SK-N-SH (cell line): ENCODE data around the gene ABHD12. TPM values are rescaled to one million over a fixed set of nuclear protein-coding genes. Genes with fewer than 3 reads are reported as not detected.

Source experiments
- CTCF ChIA-PET: fragments of 300-600, 350-600 bp; formaldehyde crosslinking; extraction: SDS; loops from one replicate; lab custom pipeline; 2021; lab: Yijun Ruan, JAX
- POLR2A ChIA-PET: fragments of 350-600 bp; sonication (Branson Sonifier 250); formaldehyde crosslinking; extraction: SDS; loops from one replicate; lab custom pipeline; 2020; ENCODE audit warnings: antibody characterized with exemption, inconsistent platforms; lab: Yijun Ruan, JAX
- DNase-seq: peaks from one replicate; pipeline ENCODE4 v3.0.0; 2012
- H2AFZ ChIP-seq: fragments of 200-600 bp; sonication (generic); 2 replicates; pipeline ENCODE4 v1.8.1; 2016; ENCODE audit warnings: antibody characterized with exemption, mild to moderate bottlenecking, low read depth
- H3F3A ChIP-seq: fragments of 200-600 bp; sonication (generic); replicated peaks from 2 replicates; pipeline ENCODE3; 2016; ENCODE audit warnings: antibody characterized with exemption, mild to moderate bottlenecking; ENCODE audit not compliant: insufficient read depth
- H3K27ac ChIP-seq, 2 experiments: fragments of 200-500 bp in 1 of 2; fragments of 200-600 bp in 1 of 2; sonication (Bioruptor generic) in 1 of 2; sonication (generic), shearing (Covaris generic) in 1 of 2; 2 replicates each; pipeline versions ENCODE4 v1.5.1 to v1.6.1; 2014 to 2016; ENCODE audit warnings: low read depth in 2 of 2, inconsistent platforms in 1 of 2, low read length in 1 of 2, mild to moderate bottlenecking in 1 of 2, mixed read lengths in 1 of 2
- H3K27me3 ChIP-seq: fragments of 200-600 bp; sonication (generic), shearing (Covaris generic); 2 replicates; pipeline ENCODE4 v1.6.1; 2016; ENCODE audit warnings: mixed run types; ENCODE audit not compliant: insufficient read depth
- H3K36me3 ChIP-seq, 2 experiments: fragments of 200-500 bp in 1 of 2; fragments of 200-600 bp in 1 of 2; sonication (Bioruptor generic) in 1 of 2; sonication (generic) in 1 of 2; replicated peaks in 1 of 2; 2 replicates each; pipeline versions ENCODE3 to v1.5.1; 2014 to 2016; ENCODE audit warnings: low read length in 1 of 2, mild to moderate bottlenecking in 1 of 2; ENCODE audit not compliant: insufficient read depth in 2 of 2, control insufficient read depth in 1 of 2
- H3K4me1 ChIP-seq, 2 experiments: fragments of 200-500 bp in 1 of 2; fragments of 200-600 bp in 1 of 2; sonication (Bioruptor generic) in 1 of 2; sonication (generic), shearing (Covaris generic) in 1 of 2; 2 replicates each; pipeline versions ENCODE4 v1.5.1 to v1.6.1; 2014 to 2016; ENCODE audit warnings: low read depth in 1 of 2, low read length in 1 of 2, mixed run types in 1 of 2; ENCODE audit not compliant: insufficient read depth in 2 of 2, control insufficient read depth in 1 of 2
- H3K4me2 ChIP-seq: fragments of 200-600 bp; sonication (generic), shearing (Covaris generic); 2 replicates; pipeline ENCODE4 v1.6.1; 2017; ENCODE audit warnings: mixed run types
- H3K4me3 ChIP-seq, 2 experiments: fragments of 200-500 bp in 1 of 2; fragments of 200-600 bp in 1 of 2; sonication (Bioruptor generic) in 1 of 2; sonication (generic), shearing (Covaris generic) in 1 of 2; 2 replicates each; pipeline versions ENCODE4 v1.5.1 to v1.8.1; 2014 to 2016; ENCODE audit warnings: low read depth in 2 of 2, inconsistent platforms in 1 of 2, low read length in 1 of 2, mild to moderate bottlenecking in 1 of 2, mixed read lengths in 1 of 2, moderate library complexity in 1 of 2
- H3K79me2 ChIP-seq: fragments of 200-600 bp; sonication (generic); 2 replicates; pipeline ENCODE4 v1.8.1; 2017; ENCODE audit warnings: mild to moderate bottlenecking; ENCODE audit not compliant: insufficient read depth
- H3K9ac ChIP-seq: fragments of 200-600 bp; sonication (generic); 2 replicates; pipeline ENCODE4 v1.6.1; 2017; ENCODE audit warnings: mixed run types
- H3K9me2 ChIP-seq: fragments of 200-600 bp; sonication (generic); 2 replicates; pipeline ENCODE4 v1.6.1; 2017; ENCODE audit warnings: mixed run types
- H3K9me3 ChIP-seq: fragments of 200-600 bp; sonication (generic); 2 replicates; pipeline ENCODE4 v1.6.1; 2017; ENCODE audit warnings: mixed run types, mild to moderate bottlenecking, moderate library complexity
- H4K20me1 ChIP-seq: fragments of 200-600 bp; sonication (generic); 2 replicates; pipeline ENCODE4 v1.6.1; 2017; ENCODE audit warnings: mild to moderate bottlenecking, mixed run types; ENCODE audit not compliant: insufficient read depth
- CHD2 ChIP-seq: fragments of 150-350 bp; IDR thresholded peaks from 2 replicates; pipeline ENCODE4 v1.6.1; 2018; ENCODE audit warnings: low read length; ENCODE audit not compliant: partially characterized antibody
- EP300 ChIP-seq, 2 experiments: IDR thresholded peaks; 2 replicates each; pipeline versions ENCODE4 v1.4.0 to v1.6.1; 2012; ENCODE audit warnings: borderline replicate concordance in 1 of 2, low read depth in 1 of 2, low read length in 1 of 2
- EZH2phosphoT487 ChIP-seq: fragments of 200-600 bp; sonication (generic); IDR thresholded peaks from 2 replicates; pipeline ENCODE4 v1.6.1; 2017; ENCODE audit warnings: low read depth, mixed run types, mild to moderate bottlenecking, antibody characterized with exemption, moderate library complexity, borderline replicate concordance
- FOSL2 ChIP-seq: IDR thresholded peaks from 2 replicates; pipeline ENCODE4 v1.4.0; 2012; ENCODE audit warnings: low read depth, mild to moderate bottlenecking, moderate library complexity, borderline replicate concordance
- FOXM1 ChIP-seq: IDR thresholded peaks from 2 replicates; pipeline ENCODE4 v1.4.0; 2012; ENCODE audit warnings: low read depth, mild to moderate bottlenecking
- GATA2 ChIP-seq: sonication (generic); formaldehyde crosslinking; IDR thresholded peaks from 2 replicates; pipeline ENCODE4 v1.5.0; 2020; ENCODE audit warnings: mild to moderate bottlenecking, missing genetic modification reagents
- JUND ChIP-seq: IDR thresholded peaks from 2 replicates; pipeline ENCODE4 v1.4.0; 2012
- NFIC ChIP-seq: IDR thresholded peaks from 2 replicates; pipeline ENCODE4 v1.4.0; 2012; ENCODE audit warnings: borderline replicate concordance
- NRF1 ChIP-seq: IDR thresholded peaks from 2 replicates; pipeline ENCODE4 v1.6.1; 2012; ENCODE audit warnings: low read depth, mild to moderate bottlenecking, low read length
- RFX5 ChIP-seq: IDR thresholded peaks from 2 replicates; pipeline ENCODE4 v1.6.1; 2012; ENCODE audit warnings: mild to moderate bottlenecking, improper control_type of control experiment, low read length
- SMC3 ChIP-seq: IDR thresholded peaks from 2 replicates; pipeline ENCODE4 v1.6.1; 2012; ENCODE audit warnings: low read depth, low read length, improper control_type of control experiment
- TAF1 ChIP-seq: IDR thresholded peaks from 2 replicates; pipeline ENCODE4 v1.6.1; 2012; ENCODE audit warnings: low read depth, mild to moderate bottlenecking, low read length, moderate library complexity, borderline replicate concordance
- TCF12 ChIP-seq: IDR thresholded peaks from 2 replicates; pipeline ENCODE4 v1.4.0; 2012
- WGBS: methylation state at CpG from one replicate; pipeline ENCODE4 v1.1.6; 2017; ENCODE audit warnings: low lambda C conversion rate; 5-methylcytosine and 5-hydroxymethylcytosine counted together
- polyA plus RNA-seq, 3 experiments: library from polyadenylated mRNA; depleted of rRNA; stranded (reverse); fragments of >200 nt; gene quantifications; 2 replicates each; pipeline ENCODE4 v1.2.3, GENCODE V29; 2012
- TF ChIP-seq, protein P1 (sequence below): fragments of 150-350 bp; IDR thresholded peaks from 2 replicates; pipeline ENCODE4 v1.6.1; 2016; ENCODE audit warnings: mild to moderate bottlenecking, low read depth, low read length
- TF ChIP-seq, protein P2 (sequence below): IDR thresholded peaks from 2 replicates; pipeline ENCODE4 v1.6.1; 2012; ENCODE audit warnings: mild to moderate bottlenecking, low read depth, low read length, moderate library complexity
- TF ChIP-seq, protein P3 (sequence below): fragments of 200-600 bp; sonication (generic); IDR thresholded peaks from 2 replicates; pipeline ENCODE4 v1.6.1; 2017; ENCODE audit warnings: antibody characterized with exemption, mild to moderate bottlenecking, moderate library complexity

Gene ABHD12
- polyA plus RNA-seq, 1 of the 3 experiments (the other 2 are of a cell fraction) = 33.5 TPM

- Histone ChIP-seq H3K79me2 (peaks cover 87% of the 10 kb centered on the region), H4K20me1 (peaks cover 70% of the 10 kb centered on the region), H3F3A (no peaks in the 10 kb centered on the region), H3K27ac (no peak overlapping the region), H3K36me3 (peaks cover 15 to 33% of the 10 kb centered on the region in 2 experiments), H3K9me3 (no peaks in the 10 kb centered on the region), H2AFZ (no peak overlapping the region), H3K27me3 (no peaks in the 10 kb centered on the region), H3K9ac (no peak overlapping the region), H3K4me3 (no peak overlapping the region), H3K9me2 (no peaks in the 10 kb centered on the region), H3K4me2 (no peak overlapping the region), H3K4me1 (peaks cover 0 to 40% of the 10 kb centered on the region in 2 experiments; a peak in 2 of 4 replicates)
- TF ChIP-seq FOXM1 = no peak
- ChIA-PET POLR2A (no interaction called here), CTCF (interaction anchor here (1.5 to 2.2 kb wide), 2 partner anchors 9 to 37 kb away, joined by 4 to 10 read pairs; partner anchors contain the start of gene PYGB)
- no peak for DNase-seq
- 92% methylated on average over 5 of the region's 5 CpGs for WGBS
Measured at GRCh38 chr20:25257130-25257529, 133.5 kb downstream of the ABHD12 start.

DNA sequence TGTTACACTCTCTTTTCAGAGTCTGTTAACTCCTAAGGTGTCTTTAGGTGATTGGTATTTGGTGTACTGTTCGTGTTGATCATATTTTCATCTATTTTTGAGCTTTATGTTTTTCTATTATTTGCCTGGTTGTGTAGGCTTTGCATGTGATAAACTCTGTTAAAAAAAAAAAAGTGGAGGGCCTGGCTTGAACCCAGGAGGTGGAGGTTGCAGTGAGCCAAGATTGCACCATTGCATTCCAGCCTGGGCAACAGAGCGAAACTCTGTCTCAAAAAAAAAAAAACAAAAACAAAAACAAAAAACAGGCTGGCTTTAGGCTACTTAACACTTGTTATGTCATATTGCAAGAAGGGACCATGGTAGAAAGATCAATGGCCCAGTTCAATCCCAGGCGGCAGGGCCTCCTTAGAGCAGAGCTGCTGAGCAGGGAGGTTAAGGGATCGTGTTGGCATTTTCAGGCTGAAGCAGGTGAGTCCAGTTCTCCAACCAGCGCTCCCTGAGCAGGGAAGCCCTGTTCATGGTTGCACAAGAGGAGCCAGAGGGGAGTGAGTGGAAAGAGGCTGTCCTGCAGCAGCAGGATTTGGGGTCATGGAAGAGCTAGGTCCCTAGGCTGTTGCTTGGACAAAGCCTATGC is 134.3 kb downstream of the ABHD12 start:
- H3K9ac ChIP-seq = no peak overlapping the region
- POLR2A ChIA-PET = no interaction called here
- H3K27me3 ChIP-seq = no peaks in the 10 kb centered on the region
- CTCF ChIA-PET = interaction anchor here (1.1 to 2.9 kb wide), 4 partner anchors 38 to 261 kb away, joined by 3 to 16 read pairs (median 10); no protein-coding TSS in a partner anchor
- H4K20me1 ChIP-seq = peaks cover 77% of the 10 kb centered on the region
- H3K79me2 ChIP-seq = peaks cover 90% of the 10 kb centered on the region
- no peak overlapping the region for H3K4me2 ChIP-seq
- DNase-seq = peak; percentile 4
- no peak overlapping the region for H2AFZ ChIP-seq
- TF ChIP-seq RFX5 (no peak), JUND (no peak), GATA2 (CRISPR knock-in tag) (no peak), CHD2 (no peak), NFIC (no peak), TAF1 (no peak), EP300 (IDR thresholded peaks at IDR 0.05; ENCODE audit: borderline replicate concordance in 1 of 2, low read depth in 1 of 2, low read length in 1 of 2) (no peak), EZH2phosphoT487 (no peak), TCF12 (no peak), NRF1 (no peak), FOSL2 (no peak), SMC3 (no peak)
- TF ChIP-seq, protein P1, sequence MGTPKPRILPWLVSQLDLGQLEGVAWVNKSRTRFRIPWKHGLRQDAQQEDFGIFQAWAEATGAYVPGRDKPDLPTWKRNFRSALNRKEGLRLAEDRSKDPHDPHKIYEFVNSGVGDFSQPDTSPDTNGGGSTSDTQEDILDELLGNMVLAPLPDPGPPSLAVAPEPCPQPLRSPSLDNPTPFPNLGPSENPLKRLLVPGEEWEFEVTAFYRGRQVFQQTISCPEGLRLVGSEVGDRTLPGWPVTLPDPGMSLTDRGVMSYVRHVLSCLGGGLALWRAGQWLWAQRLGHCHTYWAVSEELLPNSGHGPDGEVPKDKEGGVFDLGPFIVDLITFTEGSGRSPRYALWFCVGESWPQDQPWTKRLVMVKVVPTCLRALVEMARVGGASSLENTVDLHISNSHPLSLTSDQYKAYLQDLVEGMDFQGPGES = no peak
- TF ChIP-seq, protein P2, sequence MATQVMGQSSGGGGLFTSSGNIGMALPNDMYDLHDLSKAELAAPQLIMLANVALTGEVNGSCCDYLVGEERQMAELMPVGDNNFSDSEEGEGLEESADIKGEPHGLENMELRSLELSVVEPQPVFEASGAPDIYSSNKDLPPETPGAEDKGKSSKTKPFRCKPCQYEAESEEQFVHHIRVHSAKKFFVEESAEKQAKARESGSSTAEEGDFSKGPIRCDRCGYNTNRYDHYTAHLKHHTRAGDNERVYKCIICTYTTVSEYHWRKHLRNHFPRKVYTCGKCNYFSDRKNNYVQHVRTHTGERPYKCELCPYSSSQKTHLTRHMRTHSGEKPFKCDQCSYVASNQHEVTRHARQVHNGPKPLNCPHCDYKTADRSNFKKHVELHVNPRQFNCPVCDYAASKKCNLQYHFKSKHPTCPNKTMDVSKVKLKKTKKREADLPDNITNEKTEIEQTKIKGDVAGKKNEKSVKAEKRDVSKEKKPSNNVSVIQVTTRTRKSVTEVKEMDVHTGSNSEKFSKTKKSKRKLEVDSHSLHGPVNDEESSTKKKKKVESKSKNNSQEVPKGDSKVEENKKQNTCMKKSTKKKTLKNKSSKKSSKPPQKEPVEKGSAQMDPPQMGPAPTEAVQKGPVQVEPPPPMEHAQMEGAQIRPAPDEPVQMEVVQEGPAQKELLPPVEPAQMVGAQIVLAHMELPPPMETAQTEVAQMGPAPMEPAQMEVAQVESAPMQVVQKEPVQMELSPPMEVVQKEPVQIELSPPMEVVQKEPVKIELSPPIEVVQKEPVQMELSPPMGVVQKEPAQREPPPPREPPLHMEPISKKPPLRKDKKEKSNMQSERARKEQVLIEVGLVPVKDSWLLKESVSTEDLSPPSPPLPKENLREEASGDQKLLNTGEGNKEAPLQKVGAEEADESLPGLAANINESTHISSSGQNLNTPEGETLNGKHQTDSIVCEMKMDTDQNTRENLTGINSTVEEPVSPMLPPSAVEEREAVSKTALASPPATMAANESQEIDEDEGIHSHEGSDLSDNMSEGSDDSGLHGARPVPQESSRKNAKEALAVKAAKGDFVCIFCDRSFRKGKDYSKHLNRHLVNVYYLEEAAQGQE = no peak
- TF ChIP-seq, protein P3, sequence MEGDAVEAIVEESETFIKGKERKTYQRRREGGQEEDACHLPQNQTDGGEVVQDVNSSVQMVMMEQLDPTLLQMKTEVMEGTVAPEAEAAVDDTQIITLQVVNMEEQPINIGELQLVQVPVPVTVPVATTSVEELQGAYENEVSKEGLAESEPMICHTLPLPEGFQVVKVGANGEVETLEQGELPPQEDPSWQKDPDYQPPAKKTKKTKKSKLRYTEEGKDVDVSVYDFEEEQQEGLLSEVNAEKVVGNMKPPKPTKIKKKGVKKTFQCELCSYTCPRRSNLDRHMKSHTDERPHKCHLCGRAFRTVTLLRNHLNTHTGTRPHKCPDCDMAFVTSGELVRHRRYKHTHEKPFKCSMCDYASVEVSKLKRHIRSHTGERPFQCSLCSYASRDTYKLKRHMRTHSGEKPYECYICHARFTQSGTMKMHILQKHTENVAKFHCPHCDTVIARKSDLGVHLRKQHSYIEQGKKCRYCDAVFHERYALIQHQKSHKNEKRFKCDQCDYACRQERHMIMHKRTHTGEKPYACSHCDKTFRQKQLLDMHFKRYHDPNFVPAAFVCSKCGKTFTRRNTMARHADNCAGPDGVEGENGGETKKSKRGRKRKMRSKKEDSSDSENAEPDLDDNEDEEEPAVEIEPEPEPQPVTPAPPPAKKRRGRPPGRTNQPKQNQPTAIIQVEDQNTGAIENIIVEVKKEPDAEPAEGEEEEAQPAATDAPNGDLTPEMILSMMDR = no peak
- no peaks in the 10 kb centered on the region for H3F3A ChIP-seq
- H3K36me3 ChIP-seq = peaks cover 18 to 30% of the 10 kb centered on the region in 2 experiments
- 98% methylated on average over 5 of the region's 5 CpGs for WGBS
- no peak overlapping the region for H3K4me3 ChIP-seq
- H3K27ac ChIP-seq = no peak overlapping the region
- H3K4me1 ChIP-seq = peaks cover 0 to 47% of the 10 kb centered on the region in 2 experiments; a peak in 3 of 4 replicates
- no peaks in the 10 kb centered on the region for H3K9me2 ChIP-seq
- no peaks in the 10 kb centered on the region for H3K9me3 ChIP-seq
